Measurements from ENCODE around the gene SWI5. TPM values are rescaled to one million over a fixed set of nuclear protein-coding genes. Genes with fewer than 3 reads are reported as not detected.
"Not testable (repeated sequence)": the region's sequence is repeated elsewhere in the genome, so short reads cannot be mapped to it uniquely, and the experiment has no call there.

The SWI5 gene
- total and polyA plus RNA-seq, 7 donors, result 10.0 to 24.7 (median 20.1) TPM

GRCh38 chr9:128271512-128271911 is 4.6 kb upstream of the SWI5 start:
- H3K4me3 ChIP-seq, result no peak overlapping the region

DNA sequence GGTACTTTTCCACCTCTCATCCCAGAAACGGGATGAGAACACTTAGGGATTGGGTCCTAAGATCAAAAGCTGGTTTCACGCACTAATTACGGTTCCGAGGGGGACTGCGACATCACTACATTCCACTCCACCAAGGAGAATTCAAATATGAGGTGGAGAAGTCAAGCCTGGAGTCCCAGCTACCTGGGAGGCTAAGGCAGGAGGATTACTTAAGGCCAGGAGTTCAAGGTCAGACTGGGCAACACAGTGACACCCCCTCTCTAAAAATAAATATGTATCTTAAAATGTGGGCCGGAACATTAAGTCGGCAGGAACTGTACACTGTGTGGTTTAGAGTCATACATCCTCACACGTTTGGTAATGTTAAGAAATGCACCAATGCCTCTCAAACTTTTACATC is 1.8 kb upstream of the SWI5 start:
- ATAC-seq (no peak), DNase-seq (no peak)
- WGBS, 3 donors, result 54 to 68% (median 59%) methylated on average over 8 of the region's 8 CpGs
- no peaks in the 10 kb centered on the region for H3K9me3 ChIP-seq
- no peak for TF ChIP-seq CTCF (IDR thresholded peaks at IDR 0.05)
- peak overlapping the region; percentile 97 for H3K4me3 ChIP-seq
- peaks cover 19% of the 10 kb centered on the region for H3K4me1 ChIP-seq
- no peak overlapping the region for H3K27ac ChIP-seq
- intact Hi-C loops (cut with DNase I), result no loop called here
- H3K27me3 ChIP-seq (ENCODE audit: insufficient read depth in 3 of 3, low read length in 2 of 3), result no peaks in the 10 kb centered on the region
- H3K36me3 ChIP-seq (ENCODE audit: insufficient read depth in 1 of 2, low read depth in 1 of 2), result peaks cover 7 to 40% of the 10 kb centered on the region in 2 donors

More at GRCh38 chr9:128271512-128271911, 4.6 kb upstream of the SWI5 start:
- ATAC-seq (no peak), DNase-seq (no peak)
- Histone ChIP-seq H3K27ac (no peak overlapping the region), H3K9me3 (no peaks in the 10 kb centered on the region), H3K27me3 (ENCODE audit: insufficient read depth in 3 of 3, low read length in 2 of 3) (no peaks in the 10 kb centered on the region), H3K4me1 (peaks cover 8% of the 10 kb centered on the region), H3K36me3 (ENCODE audit: insufficient read depth in 1 of 2, low read depth in 1 of 2) (peaks cover 7 to 65% of the 10 kb centered on the region in 2 donors)
- WGBS, 3 donors, result 64 to 78% (median 74%) methylated on average over 5 of the region's 5 CpGs
- no peak for TF ChIP-seq CTCF (IDR thresholded peaks at IDR 0.05)
- intact Hi-C loops (cut with DNase I), result no loop called here

GRCh38 chr9:128275198-128276007 is 673 bp upstream of the SWI5 start, which contains the start of gene GOLGA2:
Gene GOLGA2 (minus strand): TSS chr9:128276007. CDS start chr9:128275976, 31 bp downstream.
- intact Hi-C loops (cut with DNase I), result loop anchor here in 1 of 2 donors (5.0 kb wide), 1 partner anchor 83 kb away; the partner anchor contains the start of gene CIZ1
- TF ChIP-seq CTCF (IDR thresholded peaks at IDR 0.05), result no peak
- DNase-seq (peak in 1 of 2 donors; percentile 57), ATAC-seq (peak; percentile 55 to 73 (median 66))
- peaks cover 7 to 41% of the 10 kb centered on the region in 2 donors for H3K36me3 ChIP-seq (ENCODE audit: insufficient read depth in 1 of 2, low read depth in 1 of 2)
- H3K4me3 ChIP-seq, result peak within 1 kb of the TSS; percentile 97
- peak within 1 kb of the TSS; percentile 86 for H3K27ac ChIP-seq
- H3K9me3 ChIP-seq, result no peaks in the 10 kb centered on the region
- peaks cover 19% of the 10 kb centered on the region for H3K4me1 ChIP-seq
- 0 to 1% (median 1%) methylated on average over 44 to 57 of the region's 57 CpGs for WGBS, 3 donors
- no peaks in the 10 kb centered on the region for H3K27me3 ChIP-seq (ENCODE audit: insufficient read depth in 3 of 3, low read length in 2 of 3)

- 5 to 8% (median 7%) methylated on average over 23 of the region's 23 CpGs for WGBS, 3 donors
- intact Hi-C loops (cut with DNase I), result loop anchor here in 1 of 2 donors (5.0 kb wide), 1 partner anchor 84 kb away; the partner anchor contains the start of gene CIZ1
- no peak for TF ChIP-seq CTCF (IDR thresholded peaks at IDR 0.05)
- H3K4me1 ChIP-seq, result peaks cover 19% of the 10 kb centered on the region
- H3K27ac ChIP-seq, result peak overlapping the region; percentile 84
- peak; percentile 35 to 62 for DNase-seq
- H3K4me3 ChIP-seq, result peak overlapping the region; percentile 97
- no peaks in the 10 kb centered on the region for H3K9me3 ChIP-seq
- H3K27me3 ChIP-seq (ENCODE audit: insufficient read depth in 3 of 3, low read length in 2 of 3), result no peaks in the 10 kb centered on the region
- peak; percentile 5 to 28 (median 8) for ATAC-seq
- H3K36me3 ChIP-seq (ENCODE audit: insufficient read depth in 1 of 2, low read depth in 1 of 2), result peaks cover 3 to 28% of the 10 kb centered on the region in 2 donors
These were observed 646 bp downstream of the SWI5 start for GRCh38 chr9:128276574-128277270.

DNA sequence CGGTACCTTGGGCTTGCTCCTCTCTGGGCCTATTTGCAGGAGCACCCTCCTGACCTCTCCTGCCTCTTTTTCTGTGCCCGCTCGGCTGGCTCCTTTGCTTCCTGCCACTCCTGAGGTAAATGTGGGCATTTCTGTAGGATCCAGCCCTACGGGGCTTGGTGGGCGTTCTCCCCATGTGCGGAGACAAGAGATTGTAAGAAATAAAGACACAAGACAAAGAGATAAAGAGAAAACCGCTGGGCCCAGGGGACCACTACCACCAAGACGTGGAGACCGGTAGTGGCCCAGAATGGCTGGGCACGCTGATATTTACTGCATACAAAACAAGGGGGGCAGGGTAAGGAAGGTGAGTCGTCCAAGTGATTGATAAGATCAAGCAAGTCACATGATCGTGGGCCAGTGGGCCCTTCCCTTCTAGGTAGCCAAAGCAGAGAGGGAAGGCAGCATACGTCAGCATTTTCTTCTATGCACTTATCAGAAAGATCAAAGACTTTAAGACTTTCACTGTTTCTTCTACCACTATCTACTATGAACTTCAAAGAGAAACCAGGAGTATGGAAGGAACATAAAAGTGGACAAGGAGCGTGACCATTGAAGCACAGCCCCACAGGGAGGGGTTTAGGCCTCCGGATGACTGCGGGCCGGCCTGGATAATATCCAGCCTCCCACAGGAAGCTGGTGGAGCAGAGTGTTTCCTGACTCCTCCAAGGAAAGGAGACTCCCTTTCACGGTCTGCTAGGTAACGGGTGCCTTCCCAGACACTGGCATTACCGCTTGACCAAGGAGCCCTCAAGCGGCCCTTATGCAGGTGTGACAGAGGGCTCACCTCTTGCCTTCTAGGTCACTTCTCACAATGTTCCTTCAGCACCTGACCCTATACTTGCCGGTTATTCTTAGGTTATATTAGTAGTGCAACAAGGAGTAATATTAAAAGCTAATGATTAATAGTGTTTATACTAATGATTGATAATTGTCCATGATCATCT is 3.3 kb downstream of the SWI5 start:
- intact Hi-C loops (cut with DNase I), result loop anchor here in 1 of 2 donors (5.0 kb wide), 1 partner anchor 87 kb away; the partner anchor contains the start of gene CIZ1
- H3K27me3 ChIP-seq (ENCODE audit: insufficient read depth in 3 of 3, low read length in 2 of 3); ATAC-seq; DNase-seq; H3K36me3 ChIP-seq (ENCODE audit: insufficient read depth in 1 of 2, low read depth in 1 of 2); H3K9me3 ChIP-seq; H3K27ac ChIP-seq; H3K4me3 ChIP-seq: not testable (repeated sequence)
- peaks cover 18% of the 10 kb centered on the region for H3K4me1 ChIP-seq
- 65 to 71% (median 69%) methylated on average over 22 of the region's 22 CpGs for WGBS, 3 donors

All from psoas muscle (tissue), 8 donors.